ENCODE measurements around the gene RBM20. TPM values are rescaled to one million over a fixed set of nuclear protein-coding genes. Genes with fewer than 3 reads are reported as not detected.

The RBM20 gene
- total and polyA plus RNA-seq, 2 of the 13 experiments (the other 11 are each of a cell fraction or from before 2014, with no cell fraction given): 0.02 to 0.22 TPM

DNA sequence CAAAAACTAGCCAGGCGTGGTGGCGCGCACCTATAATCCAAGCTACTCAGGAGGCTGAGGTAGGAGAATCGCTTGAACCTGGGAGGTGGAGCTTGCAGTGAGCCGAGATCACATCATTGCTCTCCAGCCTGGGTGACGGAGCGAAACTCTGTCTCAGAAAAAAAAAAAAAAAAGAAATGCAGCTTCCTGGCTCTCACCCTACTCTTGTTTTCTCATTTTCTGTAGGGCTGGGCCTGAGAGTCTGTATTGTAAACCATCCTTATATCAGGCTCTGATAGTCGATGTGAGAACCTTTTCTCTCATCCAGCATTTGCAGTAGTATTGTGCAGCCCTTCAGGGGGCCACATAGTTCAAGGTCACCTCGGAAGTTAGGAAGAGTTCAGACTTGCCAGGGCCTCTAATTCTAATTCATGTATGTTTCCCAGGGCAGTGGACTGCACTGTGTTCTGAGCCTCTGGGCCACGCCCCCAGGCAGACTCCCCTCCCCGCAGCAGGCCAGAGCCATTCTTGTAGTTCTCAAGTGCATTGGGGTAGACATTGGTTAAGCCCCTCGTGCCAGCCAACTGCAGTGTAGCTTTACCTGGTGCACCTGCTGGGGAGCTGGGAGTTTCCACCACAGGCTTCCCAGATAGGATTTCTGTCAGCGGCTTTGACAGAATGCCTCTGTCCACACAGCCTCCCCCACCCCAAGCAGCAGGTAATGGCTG lies 189.3 kb downstream of the RBM20 start (continued):
- no peak for TF ChIP-seq PITX1 (CRISPR knock-in tag; IDR thresholded peaks at IDR 0.05)
- no peak for TF ChIP-seq KAT8 (CRISPR knock-in tag; IDR thresholded peaks at IDR 0.05)
- TF ChIP-seq, protein P1, sequence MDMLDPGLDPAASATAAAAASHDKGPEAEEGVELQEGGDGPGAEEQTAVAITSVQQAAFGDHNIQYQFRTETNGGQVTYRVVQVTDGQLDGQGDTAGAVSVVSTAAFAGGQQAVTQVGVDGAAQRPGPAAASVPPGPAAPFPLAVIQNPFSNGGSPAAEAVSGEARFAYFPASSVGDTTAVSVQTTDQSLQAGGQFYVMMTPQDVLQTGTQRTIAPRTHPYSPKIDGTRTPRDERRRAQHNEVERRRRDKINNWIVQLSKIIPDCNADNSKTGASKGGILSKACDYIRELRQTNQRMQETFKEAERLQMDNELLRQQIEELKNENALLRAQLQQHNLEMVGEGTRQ (IDR thresholded peaks at IDR 0.05; ENCODE audit: low read depth, low read length): no peak
- TF ChIP-seq, protein P1 (CRISPR knock-in tag; IDR thresholded peaks at IDR 0.05; ENCODE audit: borderline replicate concordance): no peak
- TF ChIP-seq, protein P2, sequence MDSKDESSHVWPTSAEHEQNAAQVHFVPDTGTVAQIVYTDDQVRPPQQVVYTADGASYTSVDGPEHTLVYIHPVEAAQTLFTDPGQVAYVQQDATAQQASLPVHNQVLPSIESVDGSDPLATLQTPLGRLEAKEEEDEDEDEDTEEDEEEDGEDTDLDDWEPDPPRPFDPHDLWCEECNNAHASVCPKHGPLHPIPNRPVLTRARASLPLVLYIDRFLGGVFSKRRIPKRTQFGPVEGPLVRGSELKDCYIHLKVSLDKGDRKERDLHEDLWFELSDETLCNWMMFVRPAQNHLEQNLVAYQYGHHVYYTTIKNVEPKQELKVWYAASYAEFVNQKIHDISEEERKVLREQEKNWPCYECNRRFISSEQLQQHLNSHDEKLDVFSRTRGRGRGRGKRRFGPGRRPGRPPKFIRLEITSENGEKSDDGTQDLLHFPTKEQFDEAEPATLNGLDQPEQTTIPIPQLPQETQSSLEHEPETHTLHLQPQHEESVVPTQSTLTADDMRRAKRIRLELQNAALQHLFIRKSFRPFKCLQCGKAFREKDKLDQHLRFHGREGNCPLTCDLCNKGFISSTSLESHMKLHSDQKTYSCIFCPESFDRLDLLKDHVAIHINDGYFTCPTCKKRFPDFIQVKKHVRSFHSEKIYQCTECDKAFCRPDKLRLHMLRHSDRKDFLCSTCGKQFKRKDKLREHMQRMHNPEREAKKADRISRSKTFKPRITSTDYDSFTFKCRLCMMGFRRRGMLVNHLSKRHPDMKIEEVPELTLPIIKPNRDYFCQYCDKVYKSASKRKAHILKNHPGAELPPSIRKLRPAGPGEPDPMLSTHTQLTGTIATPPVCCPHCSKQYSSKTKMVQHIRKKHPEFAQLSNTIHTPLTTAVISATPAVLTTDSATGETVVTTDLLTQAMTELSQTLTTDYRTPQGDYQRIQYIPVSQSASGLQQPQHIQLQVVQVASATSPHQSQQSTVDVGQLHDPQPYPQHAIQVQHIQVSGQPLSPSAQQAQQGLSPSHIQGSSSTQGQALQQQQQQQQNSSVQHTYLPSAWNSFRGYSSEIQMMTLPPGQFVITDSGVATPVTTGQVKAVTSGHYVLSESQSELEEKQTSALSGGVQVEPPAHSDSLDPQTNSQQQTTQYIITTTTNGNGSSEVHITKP (CRISPR knock-in tag; IDR thresholded peaks at IDR 0.05; ENCODE audit: low read depth): no peak
- TF ChIP-seq, protein P3, sequence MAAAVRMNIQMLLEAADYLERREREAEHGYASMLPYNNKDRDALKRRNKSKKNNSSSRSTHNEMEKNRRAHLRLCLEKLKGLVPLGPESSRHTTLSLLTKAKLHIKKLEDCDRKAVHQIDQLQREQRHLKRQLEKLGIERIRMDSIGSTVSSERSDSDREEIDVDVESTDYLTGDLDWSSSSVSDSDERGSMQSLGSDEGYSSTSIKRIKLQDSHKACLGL (CRISPR knock-in tag; IDR thresholded peaks at IDR 0.05): no peak
- TF ChIP-seq JDP2 (CRISPR knock-in tag; IDR thresholded peaks at IDR 0.05; ENCODE audit: borderline replicate concordance): no peak
- TF ChIP-seq ZSCAN30 (CRISPR knock-in tag; IDR thresholded peaks at IDR 0.05): no peak
- TF ChIP-seq, protein P4, sequence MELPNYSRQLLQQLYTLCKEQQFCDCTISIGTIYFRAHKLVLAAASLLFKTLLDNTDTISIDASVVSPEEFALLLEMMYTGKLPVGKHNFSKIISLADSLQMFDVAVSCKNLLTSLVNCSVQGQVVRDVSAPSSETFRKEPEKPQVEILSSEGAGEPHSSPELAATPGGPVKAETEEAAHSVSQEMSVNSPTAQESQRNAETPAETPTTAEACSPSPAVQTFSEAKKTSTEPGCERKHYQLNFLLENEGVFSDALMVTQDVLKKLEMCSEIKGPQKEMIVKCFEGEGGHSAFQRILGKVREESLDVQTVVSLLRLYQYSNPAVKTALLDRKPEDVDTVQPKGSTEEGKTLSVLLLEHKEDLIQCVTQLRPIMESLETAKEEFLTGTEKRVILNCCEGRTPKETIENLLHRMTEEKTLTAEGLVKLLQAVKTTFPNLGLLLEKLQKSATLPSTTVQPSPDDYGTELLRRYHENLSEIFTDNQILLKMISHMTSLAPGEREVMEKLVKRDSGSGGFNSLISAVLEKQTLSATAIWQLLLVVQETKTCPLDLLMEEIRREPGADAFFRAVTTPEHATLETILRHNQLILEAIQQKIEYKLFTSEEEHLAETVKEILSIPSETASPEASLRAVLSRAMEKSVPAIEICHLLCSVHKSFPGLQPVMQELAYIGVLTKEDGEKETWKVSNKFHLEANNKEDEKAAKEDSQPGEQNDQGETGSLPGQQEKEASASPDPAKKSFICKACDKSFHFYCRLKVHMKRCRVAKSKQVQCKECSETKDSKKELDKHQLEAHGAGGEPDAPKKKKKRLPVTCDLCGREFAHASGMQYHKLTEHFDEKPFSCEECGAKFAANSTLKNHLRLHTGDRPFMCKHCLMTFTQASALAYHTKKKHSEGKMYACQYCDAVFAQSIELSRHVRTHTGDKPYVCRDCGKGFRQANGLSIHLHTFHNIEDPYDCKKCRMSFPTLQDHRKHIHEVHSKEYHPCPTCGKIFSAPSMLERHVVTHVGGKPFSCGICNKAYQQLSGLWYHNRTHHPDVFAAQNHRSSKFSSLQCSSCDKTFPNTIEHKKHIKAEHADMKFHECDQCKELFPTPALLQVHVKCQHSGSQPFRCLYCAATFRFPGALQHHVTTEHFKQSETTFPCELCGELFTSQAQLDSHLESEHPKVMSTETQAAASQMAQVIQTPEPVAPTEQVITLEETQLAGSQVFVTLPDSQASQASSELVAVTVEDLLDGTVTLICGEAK (IDR thresholded peaks at IDR 0.05): no peak
- TF ChIP-seq, protein P4 (CRISPR knock-in tag; IDR thresholded peaks at IDR 0.05): no peak
- TF ChIP-seq BRD4 (CRISPR knock-in tag; IDR thresholded peaks at IDR 0.05): no peak
- TF ChIP-seq IKZF4 (CRISPR knock-in tag; IDR thresholded peaks at IDR 0.05; ENCODE audit: borderline replicate concordance, low read depth, not compliant biosample characterization): no peak
- TF ChIP-seq SMARCE1 (IDR thresholded peaks at IDR 0.05; ENCODE audit: borderline replicate concordance): no peak
- no peak for TF ChIP-seq GZF1 (CRISPR knock-in tag; IDR thresholded peaks at IDR 0.05)
